H9 (cell line): ENCODE data around the gene IRX4. TPM values are rescaled to one million over a fixed set of nuclear protein-coding genes. Genes with fewer than 3 reads are reported as not detected.

ENCODE experiments used
- DNase-seq: peaks from one replicate; pipeline ENCODE4 v3.0.0-alpha.2; 2017
- H2AFZ ChIP-seq: one replicate; pipeline ENCODE4 v1.6.1; 2013; ENCODE audit warnings: mild to moderate bottlenecking, low read length, control low read depth, moderate library complexity
- H2AK5ac ChIP-seq: 2 replicates; pipeline ENCODE4 v1.6.1; 2013; ENCODE audit warnings: low read length, control low read depth, mixed read lengths; ENCODE audit not compliant: insufficient read length
- H2BK120ac ChIP-seq: one replicate; pipeline ENCODE4 v1.6.1; 2013; ENCODE audit warnings: low read depth, mild to moderate bottlenecking, low read length, control low read depth, inconsistent platforms; ENCODE audit not compliant: poor library complexity, severe bottlenecking
- H2BK12ac ChIP-seq: 2 replicates; pipeline ENCODE4 v1.6.1; 2013; ENCODE audit warnings: low read length, control low read depth, mixed read lengths, low read depth; ENCODE audit not compliant: insufficient read length
- H2BK15ac ChIP-seq: 2 replicates; pipeline ENCODE4 v1.6.1; 2013; ENCODE audit warnings: low read depth, low read length, control low read depth
- H2BK20ac ChIP-seq: one replicate; pipeline ENCODE4 v1.6.1; 2013; ENCODE audit warnings: low read depth, mild to moderate bottlenecking, low read length, control low read depth, inconsistent platforms; ENCODE audit not compliant: poor library complexity, severe bottlenecking
- H2BK5ac ChIP-seq: 2 replicates; pipeline ENCODE4 v1.6.1; 2013; ENCODE audit warnings: low read length, control low read depth, mixed read lengths; ENCODE audit not compliant: insufficient read length
- H3K14ac ChIP-seq: 2 replicates; pipeline ENCODE4 v1.6.1; 2013; ENCODE audit warnings: low read length, control low read depth; ENCODE audit not compliant: insufficient read depth
- H3K18ac ChIP-seq: 2 replicates; pipeline ENCODE4 v1.6.1; 2013; ENCODE audit warnings: low read depth, mild to moderate bottlenecking, mixed read lengths, low read length, control low read depth; ENCODE audit not compliant: insufficient read length
- H3K23ac ChIP-seq: 2 replicates; pipeline ENCODE4 v1.6.1; 2013; ENCODE audit warnings: low read length, control low read depth, mixed read lengths, low read depth; ENCODE audit not compliant: insufficient read length
- H3K23me2 ChIP-seq: 2 replicates; pipeline ENCODE4 v1.6.1; 2013; ENCODE audit warnings: low read depth, mild to moderate bottlenecking, mixed read lengths, low read length, control low read depth; ENCODE audit not compliant: insufficient read length, poor library complexity, severe bottlenecking
- H3K27ac ChIP-seq: 2 replicates; pipeline ENCODE4 v1.5.1; 2013; ENCODE audit warnings: low read length, control low read depth, mixed read lengths, low read depth; ENCODE audit not compliant: insufficient read length
- H3K27me3 ChIP-seq: 2 replicates; pipeline ENCODE4 v1.6.1; 2013; ENCODE audit warnings: low read length, control low read depth, inconsistent platforms; ENCODE audit not compliant: insufficient read depth
- H3K4ac ChIP-seq: 2 replicates; pipeline ENCODE4 v1.6.1; 2013; ENCODE audit warnings: low read depth, mild to moderate bottlenecking, control low read depth, inconsistent platforms, low read length, moderate library complexity
- H3K4me1 ChIP-seq: 2 replicates; pipeline ENCODE4 v1.6.1; 2013; ENCODE audit warnings: low read length, control low read depth, inconsistent platforms; ENCODE audit not compliant: insufficient read depth
- H3K4me2 ChIP-seq: 2 replicates; pipeline ENCODE4 v1.6.1; 2013; ENCODE audit warnings: low read length, control low read depth, mixed read lengths; ENCODE audit not compliant: insufficient read length, insufficient read depth
- H3K56ac ChIP-seq: 2 replicates; pipeline ENCODE4 v1.6.1; 2013; ENCODE audit warnings: low read depth, mild to moderate bottlenecking, mixed read lengths, low read length, control low read depth; ENCODE audit not compliant: insufficient read length
- H3K79me1 ChIP-seq: 2 replicates; pipeline ENCODE4 v1.6.1; 2013; ENCODE audit warnings: low read depth, mild to moderate bottlenecking, moderate library complexity, low read length, control low read depth, inconsistent platforms; ENCODE audit not compliant: insufficient read depth, poor library complexity, severe bottlenecking
- H3K79me2 ChIP-seq: 2 replicates; pipeline ENCODE4 v1.6.1; 2013; ENCODE audit warnings: low read length, control low read depth, inconsistent platforms; ENCODE audit not compliant: insufficient read depth
- H3K9ac ChIP-seq: 2 replicates; pipeline ENCODE4 v1.6.1; 2013; ENCODE audit warnings: low read length, control low read depth, mixed read lengths; ENCODE audit not compliant: insufficient read length; ENCODE audit errors: extremely low read depth
- H3K9me3 ChIP-seq: one replicate; pipeline ENCODE4 v1.6.1; 2013; ENCODE audit warnings: low read depth, low read length, inconsistent platforms; ENCODE audit not compliant: control insufficient read depth
- H3T11ph ChIP-seq: one replicate; pipeline ENCODE4 v1.6.1; 2013; ENCODE audit warnings: mild to moderate bottlenecking, low read length, control low read depth, inconsistent platforms
- H4K20me1 ChIP-seq: one replicate; pipeline ENCODE4 v1.6.1; 2013; ENCODE audit not compliant: control insufficient read depth, insufficient read length, insufficient read depth
- H4K5ac ChIP-seq: 2 replicates; pipeline ENCODE4 v1.6.1; 2013; ENCODE audit warnings: low read depth, mild to moderate bottlenecking, mixed read lengths, low read length, control low read depth; ENCODE audit not compliant: insufficient read length
- H4K8ac ChIP-seq: replicated peaks from 2 replicates; pipeline ENCODE4 v1.6.1; 2013; ENCODE audit warnings: low read length, control low read depth, mixed read lengths, low read depth; ENCODE audit not compliant: insufficient read length
- H4K91ac ChIP-seq: 2 replicates; pipeline ENCODE4 v1.6.1; 2013; ENCODE audit warnings: low read depth, mild to moderate bottlenecking, moderate library complexity, mixed read lengths, low read length, control low read depth; ENCODE audit not compliant: insufficient read length
- H3K27ac Mint-ChIP-seq, 3 experiments: 2 replicates in 2 of 3; 3 replicates in 1 of 3; pipeline ENCODE4 v1.8.0; 2020 to 2021; ENCODE audit warnings: mixed read lengths in 3 of 3, mild to moderate bottlenecking in 1 of 3, moderate library complexity in 1 of 3
- H3K27me3 Mint-ChIP-seq: 2 replicates; pipeline ENCODE4 v1.8.0; 2021; ENCODE audit warnings: low read depth, mild to moderate bottlenecking, moderate library complexity, mixed read lengths
- H3K36me3 Mint-ChIP-seq, 3 experiments: 2 replicates in 2 of 3; 3 replicates in 1 of 3; pipeline ENCODE4 v1.8.0; 2020 to 2021; ENCODE audit warnings: low read depth in 3 of 3, mixed read lengths in 3 of 3; ENCODE audit not compliant: insufficient read depth in 1 of 3
- H3K4me1 Mint-ChIP-seq, 2 experiments: 2 replicates each; pipeline ENCODE4 v1.8.0; 2020; ENCODE audit warnings: mixed read lengths in 2 of 2
- H3K4me3 Mint-ChIP-seq, 2 experiments: 2 replicates in 1 of 2; 3 replicates in 1 of 2; pipeline ENCODE4 v1.8.0; 2020 to 2021; ENCODE audit warnings: mild to moderate bottlenecking in 2 of 2, mixed read lengths in 2 of 2, moderate library complexity in 1 of 2
- H3K9me3 Mint-ChIP-seq, 2 experiments: 2 replicates in 1 of 2; 3 replicates in 1 of 2; pipeline ENCODE4 v1.8.0; 2020; ENCODE audit warnings: mild to moderate bottlenecking in 2 of 2, mixed read lengths in 2 of 2, moderate library complexity in 1 of 2
- CTCF ChIP-seq: fragments of 200-600 bp; sonication (generic); conservative IDR thresholded peaks from 3 replicates; pipeline ENCODE4 v1.8.0; 2021; ENCODE audit warnings: antibody characterized with exemption, mild to moderate bottlenecking
- WGBS: extraction: QIAGEN DNeasy Blood & Tissue Kit; methylation state at CpG from one replicate; pipeline ENCODE4 v1.1.7; 2013; ENCODE audit warnings: missing lambda C conversion rate, low lambda C conversion rate, mixed read lengths; ENCODE audit not compliant: insufficient read length; ENCODE audit errors: extremely low coverage; 5-methylcytosine and 5-hydroxymethylcytosine counted together
- total RNA-seq: library from RNA; stranded (reverse); gene quantifications from 2 replicates; pipeline ENCODE4 v1.2.1, GENCODE V29; 2021

IRX4 gene
- total RNA-seq, 1 experiment from 2014 or later: 3.2 TPM

GRCh38 chr5:1864896-1865440, 17.8 kb downstream of the IRX4 start:
- Mint-ChIP-seq H3K27ac (no peak overlapping the region; a peak in 1 of 7 replicates), H3K9me3 (no peaks in the 10 kb centered on the region; a peak in 1 of 5 replicates), H3K36me3 (no peaks in the 10 kb centered on the region; a peak in 1 of 7 replicates), H3K4me1 (peaks cover 0 to 10% of the 10 kb centered on the region in 2 experiments; a peak in 1 of 4 replicates), H3K4me3 (no peak overlapping the region), H3K27me3 (peaks cover 40% of the 10 kb centered on the region)
- Histone ChIP-seq H2BK20ac (no peak overlapping the region), H2AK5ac (no peak overlapping the region), H3K9ac (no peak overlapping the region), H3K79me2 (no peaks in the 10 kb centered on the region), H3K56ac (no peak overlapping the region), H4K20me1 (no peaks in the 10 kb centered on the region), H2AFZ (no peak overlapping the region), H3K4me1 (no peaks in the 10 kb centered on the region), H3K9me3 (no peaks in the 10 kb centered on the region), H4K5ac (no peak overlapping the region), H3K4ac (no peak overlapping the region), H2BK5ac (no peak overlapping the region), H3K23ac (no peak overlapping the region), H2BK12ac (no peak overlapping the region), H3K18ac (no peak overlapping the region), H4K91ac (no peak overlapping the region), H3K23me2 (no peaks in the 10 kb centered on the region), H3K14ac (no peak overlapping the region), H4K8ac (no peak overlapping the region), H3K27me3 (no peaks in the 10 kb centered on the region), H3T11ph (no peak overlapping the region), H3K27ac (no peak overlapping the region), H2BK15ac (no peak overlapping the region), H3K79me1 (no peaks in the 10 kb centered on the region), H2BK120ac (no peak overlapping the region), H3K4me2 (no peak overlapping the region)
- no peak for DNase-seq
- TF ChIP-seq CTCF: no peak
- no CpG with 5 or more reads among the region's 16 CpGs for WGBS
